ENCODE data around the gene HOXC12.
A peak's percentile ranks its signal among the peaks of the same experiment; 100 is the strongest.

The HOXC12 gene

GRCh38 chr12:53984901-53985691, 30.4 kb downstream of the HOXC12 start, which contains the start of gene HOXC10:
HOXC10 (plus strand) TSS chr12:53985146; CDS start chr12:53985260, 114 bp downstream.
- peak; percentile 33 for DNase-seq (ENCODE audit: low read depth)

GRCh38 chr12:53985692-53985993, 30.9 kb downstream of the HOXC12 start:
- DNase-seq (ENCODE audit: low read depth) = no peak

- DNase-seq (ENCODE audit: low read depth) = no peak
Observed at GRCh38 chr12:53985994-53986685, 31.4 kb downstream of the HOXC12 start.

- no peak for DNase-seq (ENCODE audit: low read depth)
Observed at GRCh38 chr12:53986686-53987483, 32.2 kb downstream of the HOXC12 start.

DNA sequence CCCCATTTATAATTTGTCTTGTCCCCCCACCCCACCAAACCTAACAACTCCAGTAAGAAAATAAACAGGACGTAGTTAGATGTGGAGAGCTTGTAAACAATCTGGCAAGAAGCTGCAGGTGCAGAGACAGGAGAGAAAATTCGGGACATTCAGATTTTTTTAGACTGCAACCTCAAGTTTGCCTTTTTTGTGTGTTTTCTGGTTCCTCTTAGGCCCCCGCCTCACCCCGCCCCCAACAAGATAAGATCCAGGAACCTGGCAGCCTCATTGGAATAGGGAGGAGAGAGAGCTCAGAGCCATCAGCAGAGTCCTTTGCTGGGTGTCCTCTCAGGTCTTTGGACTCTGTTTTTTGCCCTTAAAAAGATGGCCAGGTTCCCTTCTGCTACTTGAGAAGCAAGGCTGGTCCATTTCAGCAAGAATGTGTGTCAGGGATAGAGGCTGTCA, 33.1 kb downstream of the HOXC12 start:
- no peak for DNase-seq (ENCODE audit: low read depth)

GRCh38 chr12:53988541-53989226, 34.0 kb downstream of the HOXC12 start:
- no peak for DNase-seq (ENCODE audit: low read depth)

DNA sequence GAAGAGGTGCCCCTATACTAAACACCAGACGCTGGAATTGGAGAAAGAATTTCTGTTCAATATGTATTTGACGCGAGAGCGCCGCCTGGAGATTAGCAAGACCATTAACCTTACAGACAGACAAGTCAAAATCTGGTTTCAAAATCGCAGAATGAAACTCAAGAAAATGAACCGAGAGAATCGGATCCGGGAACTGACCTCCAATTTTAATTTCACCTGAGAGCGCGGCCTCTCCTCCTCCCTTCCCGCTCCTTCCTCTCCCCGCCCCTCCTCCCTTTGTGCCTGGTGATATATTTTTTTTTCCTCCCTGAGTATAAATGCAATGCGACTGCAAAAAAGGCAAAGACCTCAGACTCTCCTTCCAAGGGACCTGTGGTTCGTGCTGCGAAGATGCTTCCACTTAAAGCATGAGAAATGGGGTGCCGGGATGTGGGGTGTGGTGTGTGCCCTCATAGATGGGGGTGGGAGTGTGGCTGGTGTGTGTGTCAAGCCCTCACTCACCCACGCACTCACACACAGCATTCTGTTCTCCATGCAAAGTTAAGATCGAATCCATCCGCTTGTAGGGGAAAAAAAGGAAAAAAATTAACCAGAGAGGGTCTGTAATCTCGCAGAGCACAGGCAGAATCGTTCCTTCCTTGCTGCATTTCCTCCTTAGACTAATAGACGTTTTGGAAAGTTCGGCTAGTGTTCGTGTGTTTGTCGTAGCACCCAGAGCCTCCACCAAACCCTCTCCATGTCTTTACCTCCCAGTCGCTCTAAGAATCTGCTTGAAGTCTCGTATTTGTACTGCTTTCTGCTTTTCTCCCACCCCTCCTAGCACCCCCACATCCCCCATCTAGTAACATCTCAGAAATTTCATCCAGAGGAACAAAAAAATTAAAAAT, 34.8 kb downstream of the HOXC12 start:
- DNase-seq (ENCODE audit: low read depth) = peak; percentile 38

- DNase-seq (ENCODE audit: low read depth) = no peak
Observed at GRCh38 chr12:53990311-53991076, 35.8 kb downstream of the HOXC12 start.

GRCh38 chr12:53991077-53991460, 36.4 kb downstream of the HOXC12 start:
- no peak for DNase-seq (ENCODE audit: low read depth)

- no peak for DNase-seq (ENCODE audit: low read depth)
Observed at GRCh38 chr12:53992377-53992889, 37.7 kb downstream of the HOXC12 start.

- DNase-seq (ENCODE audit: low read depth) = no peak
Observed at GRCh38 chr12:53993162-53994008, 38.7 kb downstream of the HOXC12 start.

- no peak for DNase-seq (ENCODE audit: low read depth)
Observed at GRCh38 chr12:53994009-53994263, 39.2 kb downstream of the HOXC12 start.

DNA sequence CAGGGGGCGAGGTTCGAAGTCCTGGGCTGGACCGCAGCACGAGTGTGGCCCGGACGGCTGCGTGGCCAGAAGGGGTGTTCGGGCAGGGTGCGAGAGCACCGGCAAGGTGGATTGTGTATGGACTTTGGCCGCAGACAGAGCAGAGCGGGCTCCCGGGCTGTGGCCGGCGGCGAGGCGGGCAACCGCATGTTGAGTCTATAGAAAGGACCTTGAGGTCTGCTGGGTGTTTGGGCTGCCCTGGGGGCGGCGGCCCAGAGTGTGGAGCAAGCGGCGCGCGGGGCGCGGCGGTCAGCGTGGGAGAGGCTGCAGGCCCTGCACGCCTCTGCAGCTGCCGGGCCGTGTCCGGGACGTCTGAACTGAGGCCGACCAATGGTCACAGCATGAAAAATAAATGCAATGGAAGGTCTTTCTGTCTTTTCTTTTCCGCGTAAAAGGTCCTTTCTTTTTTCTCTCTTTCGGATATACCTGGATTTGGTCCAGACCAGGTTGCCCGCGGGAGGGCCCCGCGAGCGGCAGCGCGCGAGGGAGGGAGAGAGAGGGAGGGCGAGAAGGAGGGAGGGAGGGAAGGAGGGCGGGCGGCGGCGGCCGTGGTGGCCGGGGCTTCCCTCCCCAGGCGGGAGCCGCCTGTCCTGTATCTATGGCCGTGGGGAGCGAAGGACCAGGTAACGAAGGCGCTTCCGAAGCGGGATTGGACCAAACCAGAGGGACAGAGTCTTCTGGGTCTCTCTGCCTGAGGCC, 39.7 kb downstream of the HOXC12 start:
- no peak for DNase-seq (ENCODE audit: low read depth)

DNA sequence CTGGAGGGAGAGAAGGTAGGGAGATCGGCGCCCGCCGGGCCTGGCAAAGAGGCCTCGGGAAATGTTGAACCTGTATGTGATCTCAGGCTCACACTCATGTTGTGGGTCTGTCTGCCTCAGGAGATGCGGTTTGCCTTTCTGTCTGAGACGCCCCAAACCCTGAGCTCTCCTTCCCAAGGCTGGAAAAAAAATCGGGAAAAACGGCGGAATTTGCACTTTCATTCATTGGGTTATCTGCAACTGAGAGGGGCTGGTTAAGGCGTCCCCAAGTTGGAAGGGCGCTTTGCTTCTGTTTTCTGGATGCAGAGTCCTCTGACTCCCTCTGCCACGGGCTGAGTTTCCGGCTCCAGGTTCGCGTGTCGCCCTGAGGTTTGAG, 40.3 kb downstream of the HOXC12 start:
- DNase-seq (ENCODE audit: low read depth) = no peak

- DNase-seq (ENCODE audit: low read depth) = no peak
Observed at GRCh38 chr12:53995378-53996239, 40.9 kb downstream of the HOXC12 start.

DNA sequence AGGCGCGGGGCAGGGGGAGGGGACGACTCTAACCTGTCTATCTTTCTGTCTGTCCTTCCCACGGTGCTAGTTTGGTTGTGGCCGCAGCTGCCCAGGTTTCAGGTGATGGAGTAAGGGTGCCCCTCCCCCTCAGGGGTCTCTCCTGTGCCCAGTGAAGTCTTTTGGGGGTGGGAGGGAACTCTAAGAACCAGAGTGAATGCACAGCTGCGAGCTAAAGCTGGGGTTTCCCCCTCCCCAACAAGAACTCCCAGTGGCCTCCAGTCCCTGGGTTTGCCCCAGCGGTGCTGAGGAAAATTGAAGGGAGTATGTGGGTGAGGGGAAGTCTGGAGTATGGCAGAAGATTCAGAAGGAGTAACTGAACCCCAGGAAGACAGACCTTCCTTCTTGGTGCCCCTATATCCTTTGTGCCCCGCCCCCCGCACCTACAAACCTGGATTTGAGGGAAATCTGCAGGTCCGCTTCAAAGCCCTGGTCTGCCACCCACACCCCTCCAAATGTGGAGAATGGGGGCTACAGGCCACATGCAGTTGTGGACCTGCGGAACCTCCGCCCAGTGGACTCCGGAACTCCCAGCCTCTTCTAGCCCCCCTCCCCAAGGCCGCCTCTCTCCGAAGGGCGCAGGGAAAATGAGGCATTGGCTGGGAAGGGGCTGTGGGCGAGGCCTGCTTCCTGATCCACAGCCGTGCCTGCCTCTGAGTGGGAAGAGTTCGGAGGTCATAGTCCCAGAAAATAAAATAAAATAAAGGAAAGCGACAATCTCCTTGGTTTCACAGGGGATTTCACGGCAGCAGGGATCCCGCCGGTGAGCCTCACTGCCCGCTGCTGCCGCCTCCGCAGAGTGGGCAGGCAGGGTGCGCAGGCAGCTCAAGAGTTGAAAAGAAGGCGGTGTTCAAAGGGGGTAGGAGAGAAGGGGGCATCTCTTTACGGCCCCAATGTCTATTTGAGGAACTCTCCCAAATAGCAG, 41.8 kb downstream of the HOXC12 start:
- no peak for DNase-seq (ENCODE audit: low read depth)

Data from fibroblast of gingiva (primary cell).